Measurements from ENCODE around the gene PSMA3.

The PSMA3 gene

GRCh38 chr14:58299401-58300330 is 55.0 kb downstream of the PSMA3 start:
- no peak for DNase-seq

GRCh38 chr14:58301416-58301815 is 56.8 kb downstream of the PSMA3 start:
- DNase-seq, result no peak

GRCh38 chr14:58305730-58306129 is 61.1 kb downstream of the PSMA3 start:
- no peak for DNase-seq

- no peak for DNase-seq
Observed at GRCh38 chr14:58307597-58308316, 63.1 kb downstream of the PSMA3 start.

GRCh38 chr14:58309086-58309485 is 64.4 kb downstream of the PSMA3 start:
- no peak for DNase-seq

- DNase-seq, result no peak
Observed at GRCh38 chr14:58313699-58314098, 69.1 kb downstream of the PSMA3 start.

- DNase-seq, result no peak
Observed at GRCh38 chr14:58315606-58316005, 71.0 kb downstream of the PSMA3 start.

All from stimulated activated CD4-positive, alpha-beta T cell treated with anti-CD3 and anti-CD28 coated beads, Interleukin-12 subunit alpha, Interleukin-12 subunit beta, amount 100 ng/mL, for 4 hours (primary cell).